ENCODE measurements around the gene DGKH. TPM values are rescaled to one million over a fixed set of nuclear protein-coding genes. Genes with fewer than 3 reads are reported as not detected.

The DGKH gene
- total RNA-seq, result 14.6 and 36.6 TPM in 2 replicates

GRCh38 chr13:42048342-42048683, at the start of gene DGKH:
DGKH (plus strand) TSS chr13:42048648; CDS start chr13:42048774, 126 bp downstream.

GRCh38 chr13:42272115-42272803, 223.8 kb downstream of the DGKH start, which contains the start of gene AKAP11:
AKAP11 (plus strand) TSS chr13:42272152; CDS start chr13:42286349, 14,197 bp downstream.

Other genes with a start within 250 kb of the DGKH start
- 6.0 and 11.6 TPM in 2 replicates for gene VWA8, start 87.5 kb upstream of the DGKH start, total RNA-seq
- gene AKAP11, start 223.5 kb downstream of the DGKH start, total RNA-seq, result 9.9 and 36.5 TPM in 2 replicates

Data from bladder microvascular endothelial cell (primary cell).